H9 (cell line): Measurements from ENCODE around the gene IQSEC2. TPM values are rescaled to one million over a fixed set of nuclear protein-coding genes. Genes with fewer than 3 reads are reported as not detected.

Experiments
- DNase-seq: peaks from one replicate; pipeline ENCODE4 v3.0.0-alpha.2; 2017
- H2AFZ ChIP-seq: one replicate; pipeline ENCODE4 v1.6.1; 2013; ENCODE audit warnings: mild to moderate bottlenecking, low read length, control low read depth, moderate library complexity
- H2AK5ac ChIP-seq: 2 replicates; pipeline ENCODE4 v1.6.1; 2013; ENCODE audit warnings: low read length, control low read depth, mixed read lengths; ENCODE audit not compliant: insufficient read length
- H2BK120ac ChIP-seq: one replicate; pipeline ENCODE4 v1.6.1; 2013; ENCODE audit warnings: low read depth, mild to moderate bottlenecking, low read length, control low read depth, inconsistent platforms; ENCODE audit not compliant: poor library complexity, severe bottlenecking
- H2BK12ac ChIP-seq: 2 replicates; pipeline ENCODE4 v1.6.1; 2013; ENCODE audit warnings: low read length, control low read depth, mixed read lengths, low read depth; ENCODE audit not compliant: insufficient read length
- H2BK15ac ChIP-seq: 2 replicates; pipeline ENCODE4 v1.6.1; 2013; ENCODE audit warnings: low read depth, low read length, control low read depth
- H2BK20ac ChIP-seq: one replicate; pipeline ENCODE4 v1.6.1; 2013; ENCODE audit warnings: low read depth, mild to moderate bottlenecking, low read length, control low read depth, inconsistent platforms; ENCODE audit not compliant: poor library complexity, severe bottlenecking
- H2BK5ac ChIP-seq: 2 replicates; pipeline ENCODE4 v1.6.1; 2013; ENCODE audit warnings: low read length, control low read depth, mixed read lengths; ENCODE audit not compliant: insufficient read length
- H3K14ac ChIP-seq: 2 replicates; pipeline ENCODE4 v1.6.1; 2013; ENCODE audit warnings: low read length, control low read depth; ENCODE audit not compliant: insufficient read depth
- H3K18ac ChIP-seq: 2 replicates; pipeline ENCODE4 v1.6.1; 2013; ENCODE audit warnings: low read depth, mild to moderate bottlenecking, mixed read lengths, low read length, control low read depth; ENCODE audit not compliant: insufficient read length
- H3K23ac ChIP-seq: 2 replicates; pipeline ENCODE4 v1.6.1; 2013; ENCODE audit warnings: low read length, control low read depth, mixed read lengths, low read depth; ENCODE audit not compliant: insufficient read length
- H3K23me2 ChIP-seq: 2 replicates; pipeline ENCODE4 v1.6.1; 2013; ENCODE audit warnings: low read depth, mild to moderate bottlenecking, mixed read lengths, low read length, control low read depth; ENCODE audit not compliant: insufficient read length, poor library complexity, severe bottlenecking
- H3K27ac ChIP-seq: 2 replicates; pipeline ENCODE4 v1.5.1; 2013; ENCODE audit warnings: low read length, control low read depth, mixed read lengths, low read depth; ENCODE audit not compliant: insufficient read length
- H3K27me3 ChIP-seq: 2 replicates; pipeline ENCODE4 v1.6.1; 2013; ENCODE audit warnings: low read length, control low read depth, inconsistent platforms; ENCODE audit not compliant: insufficient read depth
- H3K4ac ChIP-seq: 2 replicates; pipeline ENCODE4 v1.6.1; 2013; ENCODE audit warnings: low read depth, mild to moderate bottlenecking, control low read depth, inconsistent platforms, low read length, moderate library complexity
- H3K4me1 ChIP-seq: 2 replicates; pipeline ENCODE4 v1.6.1; 2013; ENCODE audit warnings: low read length, control low read depth, inconsistent platforms; ENCODE audit not compliant: insufficient read depth
- H3K4me2 ChIP-seq: 2 replicates; pipeline ENCODE4 v1.6.1; 2013; ENCODE audit warnings: low read length, control low read depth, mixed read lengths; ENCODE audit not compliant: insufficient read length, insufficient read depth
- H3K56ac ChIP-seq: 2 replicates; pipeline ENCODE4 v1.6.1; 2013; ENCODE audit warnings: low read depth, mild to moderate bottlenecking, mixed read lengths, low read length, control low read depth; ENCODE audit not compliant: insufficient read length
- H3K79me1 ChIP-seq: 2 replicates; pipeline ENCODE4 v1.6.1; 2013; ENCODE audit warnings: low read depth, mild to moderate bottlenecking, moderate library complexity, low read length, control low read depth, inconsistent platforms; ENCODE audit not compliant: insufficient read depth, poor library complexity, severe bottlenecking
- H3K79me2 ChIP-seq: 2 replicates; pipeline ENCODE4 v1.6.1; 2013; ENCODE audit warnings: low read length, control low read depth, inconsistent platforms; ENCODE audit not compliant: insufficient read depth
- H3K9ac ChIP-seq: 2 replicates; pipeline ENCODE4 v1.6.1; 2013; ENCODE audit warnings: low read length, control low read depth, mixed read lengths; ENCODE audit not compliant: insufficient read length; ENCODE audit errors: extremely low read depth
- H3K9me3 ChIP-seq: one replicate; pipeline ENCODE4 v1.6.1; 2013; ENCODE audit warnings: low read depth, low read length, inconsistent platforms; ENCODE audit not compliant: control insufficient read depth
- H3T11ph ChIP-seq: one replicate; pipeline ENCODE4 v1.6.1; 2013; ENCODE audit warnings: mild to moderate bottlenecking, low read length, control low read depth, inconsistent platforms
- H4K20me1 ChIP-seq: one replicate; pipeline ENCODE4 v1.6.1; 2013; ENCODE audit not compliant: control insufficient read depth, insufficient read length, insufficient read depth
- H4K5ac ChIP-seq: 2 replicates; pipeline ENCODE4 v1.6.1; 2013; ENCODE audit warnings: low read depth, mild to moderate bottlenecking, mixed read lengths, low read length, control low read depth; ENCODE audit not compliant: insufficient read length
- H4K8ac ChIP-seq: replicated peaks from 2 replicates; pipeline ENCODE4 v1.6.1; 2013; ENCODE audit warnings: low read length, control low read depth, mixed read lengths, low read depth; ENCODE audit not compliant: insufficient read length
- H4K91ac ChIP-seq: 2 replicates; pipeline ENCODE4 v1.6.1; 2013; ENCODE audit warnings: low read depth, mild to moderate bottlenecking, moderate library complexity, mixed read lengths, low read length, control low read depth; ENCODE audit not compliant: insufficient read length
- H3K27ac Mint-ChIP-seq, 3 experiments: 2 replicates in 2 of 3; 3 replicates in 1 of 3; pipeline ENCODE4 v1.8.0; 2020 to 2021; ENCODE audit warnings: mixed read lengths in 3 of 3, mild to moderate bottlenecking in 1 of 3, moderate library complexity in 1 of 3
- H3K27me3 Mint-ChIP-seq: 2 replicates; pipeline ENCODE4 v1.8.0; 2021; ENCODE audit warnings: low read depth, mild to moderate bottlenecking, moderate library complexity, mixed read lengths
- H3K36me3 Mint-ChIP-seq, 3 experiments: 2 replicates in 2 of 3; 3 replicates in 1 of 3; pipeline ENCODE4 v1.8.0; 2020 to 2021; ENCODE audit warnings: low read depth in 3 of 3, mixed read lengths in 3 of 3; ENCODE audit not compliant: insufficient read depth in 1 of 3
- H3K4me1 Mint-ChIP-seq, 2 experiments: 2 replicates each; pipeline ENCODE4 v1.8.0; 2020; ENCODE audit warnings: mixed read lengths in 2 of 2
- H3K4me3 Mint-ChIP-seq, 2 experiments: 2 replicates in 1 of 2; 3 replicates in 1 of 2; pipeline ENCODE4 v1.8.0; 2020 to 2021; ENCODE audit warnings: mild to moderate bottlenecking in 2 of 2, mixed read lengths in 2 of 2, moderate library complexity in 1 of 2
- H3K9me3 Mint-ChIP-seq, 2 experiments: 2 replicates in 1 of 2; 3 replicates in 1 of 2; pipeline ENCODE4 v1.8.0; 2020; ENCODE audit warnings: mild to moderate bottlenecking in 2 of 2, mixed read lengths in 2 of 2, moderate library complexity in 1 of 2
- WGBS: extraction: QIAGEN DNeasy Blood & Tissue Kit; methylation state at CpG from one replicate; pipeline ENCODE4 v1.1.7; 2013; ENCODE audit warnings: missing lambda C conversion rate, low lambda C conversion rate, mixed read lengths; ENCODE audit not compliant: insufficient read length; ENCODE audit errors: extremely low coverage; 5-methylcytosine and 5-hydroxymethylcytosine counted together
- total RNA-seq: library from RNA; stranded (reverse); gene quantifications from 2 replicates; pipeline ENCODE4 v1.2.1, GENCODE V29; 2021
- TF ChIP-seq, protein P1 (sequence below): fragments of 200-600 bp; sonication (generic); conservative IDR thresholded peaks from 3 replicates; pipeline ENCODE4 v1.8.0; 2021; ENCODE audit warnings: antibody characterized with exemption, mild to moderate bottlenecking

The IQSEC2 gene
- total RNA-seq, 1 experiment from 2014 or later = 7.0 TPM

DNA sequence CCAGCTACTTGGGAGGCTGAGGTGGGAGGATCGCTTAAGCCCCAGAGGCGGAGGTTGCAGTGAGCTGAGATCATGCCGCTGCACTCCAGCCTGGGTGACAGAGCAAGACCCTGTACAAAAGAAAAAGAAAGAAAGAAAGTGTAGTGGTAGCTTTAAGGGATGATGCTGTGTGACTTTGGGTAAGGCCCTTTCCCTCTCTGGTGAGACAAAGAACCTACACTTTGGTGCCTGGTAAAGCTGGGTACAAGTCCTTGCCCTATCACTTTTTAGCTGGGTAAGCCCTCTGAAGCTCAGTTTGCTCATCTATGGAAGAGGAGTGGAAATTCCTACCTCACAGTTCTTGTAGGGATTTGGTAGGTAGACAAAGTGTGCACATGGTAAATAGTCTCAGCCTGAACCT is 1.7 kb upstream of the IQSEC2 start:
- no peak overlapping the region for H3T11ph ChIP-seq
- WGBS = no CpG with 5 or more reads among the region's 3 CpGs
- no peak overlapping the region for H2BK20ac ChIP-seq

More for the DNA sequence above, 1.7 kb upstream of the IQSEC2 start:
- Histone ChIP-seq H3K23ac (no peak overlapping the region), H2AFZ (no peak overlapping the region), H2BK12ac (no peak overlapping the region), H3K27ac (no peak overlapping the region), H4K20me1 (no peaks in the 10 kb centered on the region), H3K79me2 (no peaks in the 10 kb centered on the region), H3K9me3 (peaks cover 12% of the 10 kb centered on the region), H4K91ac (no peak overlapping the region), H3K9ac (no peak overlapping the region), H3K27me3 (no peaks in the 10 kb centered on the region), H3K56ac (no peak overlapping the region), H2BK15ac (no peak overlapping the region), H3K14ac (no peak overlapping the region), H2BK5ac (no peak overlapping the region), H3K4me1 (no peaks in the 10 kb centered on the region), H3K4ac (no peak overlapping the region), H3K23me2 (no peaks in the 10 kb centered on the region), H2BK120ac (no peak overlapping the region), H3K4me2 (no peak overlapping the region), H3K18ac (no peak overlapping the region), H4K8ac (no peak overlapping the region), H3K79me1 (no peaks in the 10 kb centered on the region), H2AK5ac (no peak overlapping the region), H4K5ac (no peak overlapping the region)
- Mint-ChIP-seq H3K4me1 (peaks cover 13 to 40% of the 10 kb centered on the region in 2 experiments), H3K27ac (no peak overlapping the region), H3K36me3 (peaks cover 0 to 8% (median 8%) of the 10 kb centered on the region in 3 experiments; a peak in 5 of 7 replicates), H3K27me3 (no peaks in the 10 kb centered on the region), H3K4me3 (no peak overlapping the region), H3K9me3 (peaks cover 67 to 72% of the 10 kb centered on the region in 2 experiments)
- DNase-seq = no peak
- TF ChIP-seq, protein P1, sequence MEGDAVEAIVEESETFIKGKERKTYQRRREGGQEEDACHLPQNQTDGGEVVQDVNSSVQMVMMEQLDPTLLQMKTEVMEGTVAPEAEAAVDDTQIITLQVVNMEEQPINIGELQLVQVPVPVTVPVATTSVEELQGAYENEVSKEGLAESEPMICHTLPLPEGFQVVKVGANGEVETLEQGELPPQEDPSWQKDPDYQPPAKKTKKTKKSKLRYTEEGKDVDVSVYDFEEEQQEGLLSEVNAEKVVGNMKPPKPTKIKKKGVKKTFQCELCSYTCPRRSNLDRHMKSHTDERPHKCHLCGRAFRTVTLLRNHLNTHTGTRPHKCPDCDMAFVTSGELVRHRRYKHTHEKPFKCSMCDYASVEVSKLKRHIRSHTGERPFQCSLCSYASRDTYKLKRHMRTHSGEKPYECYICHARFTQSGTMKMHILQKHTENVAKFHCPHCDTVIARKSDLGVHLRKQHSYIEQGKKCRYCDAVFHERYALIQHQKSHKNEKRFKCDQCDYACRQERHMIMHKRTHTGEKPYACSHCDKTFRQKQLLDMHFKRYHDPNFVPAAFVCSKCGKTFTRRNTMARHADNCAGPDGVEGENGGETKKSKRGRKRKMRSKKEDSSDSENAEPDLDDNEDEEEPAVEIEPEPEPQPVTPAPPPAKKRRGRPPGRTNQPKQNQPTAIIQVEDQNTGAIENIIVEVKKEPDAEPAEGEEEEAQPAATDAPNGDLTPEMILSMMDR = no peak
